ENCODE measurements around the gene MCOLN1. TPM values are rescaled to one million over a fixed set of nuclear protein-coding genes. Genes with fewer than 3 reads are reported as not detected.

MCOLN1 gene
- total RNA-seq, 1 experiment from 2014 or later = 10.2 TPM

DNA sequence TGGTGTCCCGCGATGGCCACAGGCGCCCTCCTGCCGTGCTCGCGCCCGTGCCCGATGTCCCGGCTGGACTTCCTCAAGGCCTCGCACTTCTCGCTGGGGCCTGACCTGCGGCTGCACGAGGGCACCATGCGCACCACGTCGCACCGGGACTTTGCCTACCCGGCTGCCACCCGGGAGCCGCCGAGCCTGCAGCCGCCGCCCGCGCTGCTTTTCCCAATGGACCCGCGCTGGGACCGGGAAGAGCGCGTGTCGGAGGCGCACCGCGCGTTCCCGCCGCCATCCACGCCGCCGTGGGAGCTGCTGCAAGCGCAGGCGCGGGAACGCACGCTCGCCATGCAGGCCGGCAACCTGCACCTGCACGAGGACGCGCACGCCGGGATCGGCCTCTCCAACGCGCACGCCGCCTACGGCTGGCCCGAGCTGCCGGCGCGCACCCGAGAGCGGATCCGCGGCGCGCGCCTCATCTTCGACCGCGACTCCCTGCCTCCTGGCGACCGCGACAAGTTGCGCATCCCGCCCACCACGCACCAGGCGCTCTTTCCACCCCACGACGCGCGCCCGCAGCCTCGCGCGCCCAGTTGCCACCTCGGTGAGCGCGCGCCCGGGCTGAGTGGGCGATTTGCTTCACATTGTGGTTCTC is 21.5 kb upstream of the MCOLN1 start:
- no peaks in the 10 kb centered on the region for H3K79me2 ChIP-seq (ENCODE audit: low read length)
- POLR2A ChIA-PET (ENCODE audit: unreplicated experiment) = no interaction called here
- CTCF ChIA-PET = interaction anchor here (0.6 to 1.0 kb wide), 2 partner anchors 103 to 123 kb away, joined by 3 read pairs; no protein-coding TSS in a partner anchor
- no peaks in the 10 kb centered on the region for H3K36me3 ChIP-seq (ENCODE audit: low read depth, low read length)
- H2AFZ ChIP-seq (ENCODE audit: low read length) = peak overlapping the region; percentile 89
- no TSS peak for BruUV-seq (replicated peaks)
- H3K27me3 ChIP-seq (ENCODE audit: low read length) = no peaks in the 10 kb centered on the region
- TF ChIP-seq, protein P1, sequence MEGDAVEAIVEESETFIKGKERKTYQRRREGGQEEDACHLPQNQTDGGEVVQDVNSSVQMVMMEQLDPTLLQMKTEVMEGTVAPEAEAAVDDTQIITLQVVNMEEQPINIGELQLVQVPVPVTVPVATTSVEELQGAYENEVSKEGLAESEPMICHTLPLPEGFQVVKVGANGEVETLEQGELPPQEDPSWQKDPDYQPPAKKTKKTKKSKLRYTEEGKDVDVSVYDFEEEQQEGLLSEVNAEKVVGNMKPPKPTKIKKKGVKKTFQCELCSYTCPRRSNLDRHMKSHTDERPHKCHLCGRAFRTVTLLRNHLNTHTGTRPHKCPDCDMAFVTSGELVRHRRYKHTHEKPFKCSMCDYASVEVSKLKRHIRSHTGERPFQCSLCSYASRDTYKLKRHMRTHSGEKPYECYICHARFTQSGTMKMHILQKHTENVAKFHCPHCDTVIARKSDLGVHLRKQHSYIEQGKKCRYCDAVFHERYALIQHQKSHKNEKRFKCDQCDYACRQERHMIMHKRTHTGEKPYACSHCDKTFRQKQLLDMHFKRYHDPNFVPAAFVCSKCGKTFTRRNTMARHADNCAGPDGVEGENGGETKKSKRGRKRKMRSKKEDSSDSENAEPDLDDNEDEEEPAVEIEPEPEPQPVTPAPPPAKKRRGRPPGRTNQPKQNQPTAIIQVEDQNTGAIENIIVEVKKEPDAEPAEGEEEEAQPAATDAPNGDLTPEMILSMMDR (conservative IDR thresholded peaks at IDR 0.05; ENCODE audit: low read depth, low read length) = no peak
- TF ChIP-seq EZH2 (IDR thresholded peaks at IDR 0.05; ENCODE audit: low read length, unreplicated experiment) = no peak
- no peak for TF ChIP-seq EZH2phosphoT487 (IDR thresholded peaks at IDR 0.05; ENCODE audit: borderline replicate concordance, low read length)
- peak overlapping the region; percentile 53 for H3K4me3 ChIP-seq (ENCODE audit: low read length)
- no peak overlapping the region for H3K27ac ChIP-seq (ENCODE audit: low read length)
- H3K9ac ChIP-seq (ENCODE audit: low read length) = peak overlapping the region; percentile 5; the same call in 1 of the 2 replicates
- intact Hi-C loops (cut with micrococcal nuclease) = loop anchor here (10.0 kb wide), 1 partner anchor 106 kb away; no protein-coding TSS in a partner anchor
- no peaks in the 10 kb centered on the region for H3K9me2 ChIP-seq (replicated peaks; ENCODE audit: low read length)
- peaks cover 16% of the 10 kb centered on the region for H3K4me1 ChIP-seq (ENCODE audit: insufficient read depth, low read length)
- no peaks in the 10 kb centered on the region for H3F3A ChIP-seq (ENCODE audit: low read length, unreplicated experiment)
- ATAC-seq = peak; percentile 55
- DNase-seq = peak; percentile 83
- no peaks in the 10 kb centered on the region for H4K20me1 ChIP-seq (ENCODE audit: low read length)
- peak overlapping the region; percentile 78 for H3K4me2 ChIP-seq (ENCODE audit: low read length)
- H3K9me3 ChIP-seq (ENCODE audit: low read length) = no peaks in the 10 kb centered on the region

DNA sequence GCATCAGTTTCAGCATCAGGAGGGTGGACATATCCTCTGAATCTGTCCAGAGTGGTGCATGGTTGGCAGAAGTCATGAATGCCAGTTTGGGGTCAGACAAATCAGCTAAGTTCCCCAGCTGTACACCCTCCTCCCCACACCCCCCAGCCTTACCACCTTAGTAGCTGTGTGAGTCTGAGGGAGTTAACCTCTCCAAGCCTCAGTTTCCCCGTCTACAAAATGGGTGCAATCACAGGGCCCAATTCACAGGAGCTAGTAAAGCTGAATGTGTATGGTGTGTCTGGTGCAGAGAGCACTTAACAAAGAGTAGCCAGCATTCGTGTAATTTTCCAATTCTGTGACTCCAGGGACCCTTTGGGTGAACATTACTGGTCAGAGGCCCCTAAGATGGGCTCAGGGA is 19.9 kb upstream of the MCOLN1 start:
- no peaks in the 10 kb centered on the region for H3K27me3 ChIP-seq (ENCODE audit: low read length)
- ChIA-PET POLR2A (ENCODE audit: unreplicated experiment) (no interaction called here), CTCF (no interaction called here)
- H3K9me2 ChIP-seq (replicated peaks; ENCODE audit: low read length) = no peaks in the 10 kb centered on the region
- no peaks in the 10 kb centered on the region for H3K9me3 ChIP-seq (ENCODE audit: low read length)
- intact Hi-C loops (cut with micrococcal nuclease) = loop anchor here (10.0 kb wide), 1 partner anchor 108 kb away; no protein-coding TSS in a partner anchor
- ATAC-seq (no peak), DNase-seq (no peak)
- H3K4me1 ChIP-seq (ENCODE audit: insufficient read depth, low read length) = peaks cover 19% of the 10 kb centered on the region
- no peaks in the 10 kb centered on the region for H3F3A ChIP-seq (ENCODE audit: low read length, unreplicated experiment)
- no peak overlapping the region for H2AFZ ChIP-seq (ENCODE audit: low read length)
- no peak overlapping the region for H3K27ac ChIP-seq (ENCODE audit: low read length)
- H3K4me2 ChIP-seq (ENCODE audit: low read length) = no peak overlapping the region
- H3K79me2 ChIP-seq (ENCODE audit: low read length) = no peaks in the 10 kb centered on the region
- H3K9ac ChIP-seq (ENCODE audit: low read length) = no peak overlapping the region
- BruUV-seq (replicated peaks) = no TSS peak
- no peak overlapping the region for H3K4me3 ChIP-seq (ENCODE audit: low read length)
- no peak for TF ChIP-seq EZH2phosphoT487 (IDR thresholded peaks at IDR 0.05; ENCODE audit: borderline replicate concordance, low read length)
- TF ChIP-seq EZH2 (IDR thresholded peaks at IDR 0.05; ENCODE audit: low read length, unreplicated experiment) = no peak
- TF ChIP-seq, protein P1 (conservative IDR thresholded peaks at IDR 0.05; ENCODE audit: low read depth, low read length) = no peak
- H4K20me1 ChIP-seq (ENCODE audit: low read length) = no peaks in the 10 kb centered on the region
- H3K36me3 ChIP-seq (ENCODE audit: low read depth, low read length) = no peaks in the 10 kb centered on the region

DNA sequence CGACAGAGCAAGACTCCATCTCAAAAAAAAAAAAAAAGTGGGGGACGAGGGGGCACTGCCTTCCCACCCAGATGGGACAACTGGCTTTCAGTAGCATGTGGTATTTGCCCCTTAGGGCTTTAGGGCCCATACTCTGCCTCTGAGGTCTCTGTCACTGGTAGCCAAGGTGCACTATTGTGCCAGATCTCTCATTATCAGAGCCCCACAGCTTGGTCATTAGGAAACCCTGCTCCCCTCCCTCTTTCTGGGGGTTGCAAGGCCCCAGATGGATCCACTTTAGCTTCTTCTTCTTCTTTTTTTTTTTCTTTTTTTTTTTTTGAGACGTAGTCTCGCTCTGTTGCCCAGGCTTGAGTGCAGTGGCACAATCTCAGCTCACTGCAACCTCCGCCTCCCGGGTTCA is 17.7 kb upstream of the MCOLN1 start:
- no peaks in the 10 kb centered on the region for H3K9me2 ChIP-seq (replicated peaks; ENCODE audit: low read length)
- no peak overlapping the region for H3K4me3 ChIP-seq (ENCODE audit: low read length)
- no peak for TF ChIP-seq EZH2phosphoT487 (IDR thresholded peaks at IDR 0.05; ENCODE audit: borderline replicate concordance, low read length)
- TF ChIP-seq, protein P1 (conservative IDR thresholded peaks at IDR 0.05; ENCODE audit: low read depth, low read length) = no peak
- TF ChIP-seq EZH2 (IDR thresholded peaks at IDR 0.05; ENCODE audit: low read length, unreplicated experiment) = no peak
- no peaks in the 10 kb centered on the region for H3K9me3 ChIP-seq (ENCODE audit: low read length)
- H3K36me3 ChIP-seq (ENCODE audit: low read depth, low read length) = no peaks in the 10 kb centered on the region
- DNase-seq = no peak
- H3K4me1 ChIP-seq (ENCODE audit: insufficient read depth, low read length) = peaks cover 23% of the 10 kb centered on the region
- H3K79me2 ChIP-seq (ENCODE audit: low read length) = no peaks in the 10 kb centered on the region
- ATAC-seq = no peak
- no peak overlapping the region for H2AFZ ChIP-seq (ENCODE audit: low read length)
- BruUV-seq (replicated peaks) = no TSS peak
- no peak overlapping the region for H3K9ac ChIP-seq (ENCODE audit: low read length)
- H3F3A ChIP-seq (ENCODE audit: low read length, unreplicated experiment) = no peaks in the 10 kb centered on the region
- CTCF ChIA-PET = no interaction called here
- H3K27ac ChIP-seq (ENCODE audit: low read length) = no peak overlapping the region
- POLR2A ChIA-PET (ENCODE audit: unreplicated experiment) = no interaction called here
- no peaks in the 10 kb centered on the region for H3K27me3 ChIP-seq (ENCODE audit: low read length)
- peak overlapping the region; percentile 95; the same call in 1 of the 2 replicates for H3K4me2 ChIP-seq (ENCODE audit: low read length)
- intact Hi-C loops (cut with micrococcal nuclease) = loop anchor here (10.0 kb wide), 1 partner anchor 110 kb away; no protein-coding TSS in a partner anchor
- H4K20me1 ChIP-seq (ENCODE audit: low read length) = no peaks in the 10 kb centered on the region

All from PC-3 (cell line).